GM19193 (cell line): ENCODE measurements around the gene KCNE4.

Experiments used
- POLR2A ChIP-seq: IDR thresholded peaks from 4 replicates; pipeline ENCODE4 v1.6.1; 2011; ENCODE audit not compliant: insufficient read depth, insufficient read length; ENCODE audit errors: extremely low read depth

The KCNE4 gene

GRCh38 chr2:223099561-223099960 is 47.6 kb downstream of the KCNE4 start:
- TF ChIP-seq POLR2A: no peak

- TF ChIP-seq POLR2A: no peak
Observed at GRCh38 chr2:223100061-223100511, 48.1 kb downstream of the KCNE4 start.

GRCh38 chr2:223101340-223102039 is 49.5 kb downstream of the KCNE4 start:
- no peak for TF ChIP-seq POLR2A

GRCh38 chr2:223102040-223102400 is 50.0 kb downstream of the KCNE4 start:
- TF ChIP-seq POLR2A: no peak

GRCh38 chr2:223102450-223102849 is 50.5 kb downstream of the KCNE4 start:
- no peak for TF ChIP-seq POLR2A

- TF ChIP-seq POLR2A: no peak
Observed at GRCh38 chr2:223104336-223105132, 52.5 kb downstream of the KCNE4 start.
